Smooth muscle cell (in vitro differentiated cells): ENCODE results near the gene LTBP1. TPM values are rescaled to one million over a fixed set of nuclear protein-coding genes. Genes with fewer than 3 reads are reported as not detected.

Source experiments
- DNase-seq: peaks from one replicate; lab custom pipeline; 2025; ENCODE audit not compliant: unreplicated experiment; lab: John Stamatoyannopoulos, UW
- H2AFZ ChIP-seq: fragments of 200-600 bp; sonication (generic); 2 replicates; pipeline ENCODE4 v1.6.0; 2016; ENCODE audit warnings: antibody characterized with exemption, low read depth, mild to moderate bottlenecking
- H3F3A ChIP-seq: fragments of 200-600 bp; sonication (generic); 2 replicates; pipeline ENCODE4 v1.6.0; 2017; ENCODE audit warnings: antibody characterized with exemption, low read depth
- H3K27ac ChIP-seq: fragments of 200-600 bp; sonication (generic); 2 replicates; pipeline ENCODE4 v1.5.1; 2016; ENCODE audit warnings: low read depth, mild to moderate bottlenecking
- H3K27me3 ChIP-seq: fragments of 200-600 bp; sonication (generic); 2 replicates; pipeline ENCODE4 v1.6.1; 2016; ENCODE audit warnings: low read depth, mild to moderate bottlenecking
- H3K36me3 ChIP-seq: fragments of 200-600 bp; sonication (generic); 2 replicates; pipeline ENCODE4 v1.5.1; 2016; ENCODE audit warnings: low read depth
- H3K4me1 ChIP-seq: fragments of 200-600 bp; sonication (generic); 2 replicates; pipeline ENCODE4 v1.5.1; 2016; ENCODE audit warnings: low read depth
- H3K4me2 ChIP-seq: fragments of 200-600 bp; sonication (generic); 2 replicates; pipeline ENCODE4 v1.6.0; 2016; ENCODE audit warnings: mild to moderate bottlenecking
- H3K4me3 ChIP-seq: fragments of 200-600 bp; sonication (generic); 2 replicates; pipeline ENCODE4 v1.5.1; 2016; ENCODE audit warnings: mild to moderate bottlenecking
- H3K79me2 ChIP-seq: fragments of 200-600 bp; sonication (generic); 2 replicates; pipeline ENCODE4 v1.6.0; 2016; ENCODE audit warnings: low read depth, mild to moderate bottlenecking
- H3K9ac ChIP-seq: fragments of 200-600 bp; sonication (generic); 2 replicates; pipeline ENCODE4 v1.6.0; 2016; ENCODE audit warnings: low read depth
- H3K9me3 ChIP-seq: fragments of 200-600 bp; sonication (generic); replicated peaks from 2 replicates; pipeline ENCODE4 v1.5.1; 2016; ENCODE audit warnings: low read depth
- H4K20me1 ChIP-seq: fragments of 200-600 bp; sonication (generic); 2 replicates; pipeline ENCODE4 v1.6.0; 2016; ENCODE audit warnings: low read depth
- CTCF ChIP-seq: fragments of 200-600 bp; sonication (generic); IDR thresholded peaks from 2 replicates; pipeline ENCODE4 v1.5.1; 2017; ENCODE audit warnings: borderline replicate concordance, mild to moderate bottlenecking, antibody characterized with exemption; ENCODE audit not compliant: insufficient read depth, poor library complexity, severe bottlenecking
- WGBS: methylation state at CpG from one replicate; pipeline ENCODE4 v1.1.7; 2016; ENCODE audit warnings: low lambda C conversion rate; 5-methylcytosine and 5-hydroxymethylcytosine counted together
- polyA plus RNA-seq: library from polyadenylated mRNA; unstranded; fragments of >200 nt; fragmentation: Nextera tagmentation; extraction: Ambion mirVana; gene quantifications from 2 replicates; pipeline ENCODE4 v1.2.1, GENCODE V29; 2016
- total RNA-seq: library from RNA; depleted of rRNA; stranded (reverse); fragments of >200 nt; gene quantifications from 2 replicates; pipeline ENCODE4 v1.2.3, GENCODE V29; 2014

The LTBP1 gene
- total and polyA plus RNA-seq, 2 experiments from 2014 or later: 146 to 250 TPM

DNA sequence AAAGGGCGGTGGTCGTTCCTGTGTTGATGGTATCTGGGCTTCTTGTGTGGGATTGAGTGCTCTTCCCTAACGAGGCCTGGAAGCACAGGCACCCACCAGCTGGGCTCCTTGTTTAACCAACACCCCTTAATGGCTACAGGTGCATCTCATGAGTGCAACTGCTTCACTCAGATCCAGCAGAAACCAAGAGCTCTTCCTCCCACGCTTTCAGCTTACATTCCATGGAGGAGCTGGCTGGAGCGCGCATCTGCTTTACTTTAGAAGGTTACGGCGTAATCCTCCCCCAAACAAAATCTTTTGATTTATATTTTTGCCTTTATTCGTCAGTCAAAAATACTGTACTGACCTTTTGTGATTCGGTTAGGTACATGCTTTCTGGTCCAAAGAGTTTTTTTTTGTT, 174.7 kb downstream of the LTBP1 start:
- Histone ChIP-seq H3K27me3 (no peaks in the 10 kb centered on the region), H3K27ac (no peak overlapping the region), H3K4me1 (peaks cover 8% of the 10 kb centered on the region), H3K9me3 (no peaks in the 10 kb centered on the region), H2AFZ (no peak overlapping the region), H3K4me3 (no peak overlapping the region), H3K9ac (no peak overlapping the region), H3K79me2 (no peaks in the 10 kb centered on the region), H4K20me1 (no peaks in the 10 kb centered on the region), H3K4me2 (no peak overlapping the region), H3F3A (peaks cover 6% of the 10 kb centered on the region), H3K36me3 (no peaks in the 10 kb centered on the region)
- no peak for TF ChIP-seq CTCF
- no peak for DNase-seq
- 95% methylated on average over 10 of the region's 10 CpGs for WGBS

DNA sequence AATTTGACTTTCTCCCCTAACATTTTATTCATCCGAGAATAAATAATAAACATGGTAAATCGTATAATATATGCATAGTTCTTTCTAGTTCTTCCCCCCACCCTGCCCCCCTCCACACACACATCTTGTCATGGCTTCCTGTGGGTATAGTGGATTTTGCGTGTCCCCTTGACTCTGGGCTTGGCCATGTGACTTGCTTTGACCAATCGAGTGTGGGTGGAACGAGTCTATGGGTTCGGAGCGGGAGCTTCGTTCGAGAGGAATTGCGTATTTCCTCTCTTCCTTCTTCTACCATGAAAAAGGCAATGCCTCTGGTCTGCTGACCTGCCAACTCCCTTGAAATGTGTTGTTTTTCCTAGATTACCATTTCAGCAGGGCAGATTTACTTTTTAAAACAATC, 175.2 kb downstream of the LTBP1 start:
- H3K4me2 ChIP-seq: no peak overlapping the region
- no peaks in the 10 kb centered on the region for H3K9me3 ChIP-seq
- H3K9ac ChIP-seq: no peak overlapping the region
- no peak for TF ChIP-seq CTCF
- H3K27ac ChIP-seq: no peak overlapping the region
- H3F3A ChIP-seq: peaks cover 6% of the 10 kb centered on the region
- H3K27me3 ChIP-seq: no peaks in the 10 kb centered on the region
- no peaks in the 10 kb centered on the region for H4K20me1 ChIP-seq
- 97% methylated on average over 10 of the region's 10 CpGs for WGBS
- no peak overlapping the region for H3K4me3 ChIP-seq
- no peaks in the 10 kb centered on the region for H3K79me2 ChIP-seq
- no peaks in the 10 kb centered on the region for H3K36me3 ChIP-seq
- no peak for DNase-seq
- H2AFZ ChIP-seq: no peak overlapping the region
- H3K4me1 ChIP-seq: peaks cover 3% of the 10 kb centered on the region

DNA sequence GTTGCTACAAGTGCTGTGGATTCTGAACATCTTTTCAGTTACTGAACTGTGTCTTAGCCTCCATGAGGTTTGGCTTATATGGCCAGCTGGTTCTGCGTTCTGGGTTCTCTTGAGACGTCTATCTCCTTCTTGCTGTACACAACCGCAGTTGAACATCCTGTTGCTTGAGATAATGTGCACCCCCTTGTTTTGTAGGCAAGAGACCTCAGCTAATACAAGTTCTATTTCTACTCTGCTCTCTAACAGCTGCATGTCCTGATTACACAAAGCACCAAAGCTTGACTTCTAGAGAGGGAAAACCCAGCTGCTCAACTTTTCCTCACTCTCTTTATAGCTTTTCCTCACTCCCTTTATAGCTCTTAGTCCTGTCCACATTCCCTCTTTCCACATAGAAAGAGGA, 176.0 kb downstream of the LTBP1 start:
- TF ChIP-seq CTCF: no peak
- H3K27ac ChIP-seq: peak overlapping the region; percentile 18
- no peak overlapping the region for H3K9ac ChIP-seq
- H3F3A ChIP-seq: peaks cover 6% of the 10 kb centered on the region
- H3K4me3 ChIP-seq: no peak overlapping the region
- WGBS: 61% methylated on average over 3 of the region's 3 CpGs
- H3K4me2 ChIP-seq: no peak overlapping the region
- no peaks in the 10 kb centered on the region for H3K36me3 ChIP-seq
- H3K9me3 ChIP-seq: no peaks in the 10 kb centered on the region
- no peaks in the 10 kb centered on the region for H3K27me3 ChIP-seq
- no peaks in the 10 kb centered on the region for H3K4me1 ChIP-seq
- no peaks in the 10 kb centered on the region for H4K20me1 ChIP-seq
- DNase-seq: no peak
- no peaks in the 10 kb centered on the region for H3K79me2 ChIP-seq
- H2AFZ ChIP-seq: peak overlapping the region; percentile 24

GRCh38 chr2:33123216-33123615, 176.5 kb downstream of the LTBP1 start:
- Histone ChIP-seq H2AFZ (no peak overlapping the region), H4K20me1 (no peaks in the 10 kb centered on the region), H3K9ac (no peak overlapping the region), H3K4me1 (no peaks in the 10 kb centered on the region), H3K27me3 (no peaks in the 10 kb centered on the region), H3K4me2 (no peak overlapping the region), H3K9me3 (no peaks in the 10 kb centered on the region), H3K27ac (peak overlapping the region; percentile 18), H3K4me3 (no peak overlapping the region), H3K36me3 (no peaks in the 10 kb centered on the region), H3F3A (peaks cover 6% of the 10 kb centered on the region), H3K79me2 (no peaks in the 10 kb centered on the region)
- TF ChIP-seq CTCF: no peak
- DNase-seq: no peak
